Loucy (cell line): ENCODE data around the gene ACSF2.

Experiments
- CTCF ChIP-seq: fragments of 200-600 bp; sonication (generic); conservative IDR thresholded peaks from 2 replicates; pipeline ENCODE4 v1.5.1; 2014; ENCODE audit warnings: mild to moderate bottlenecking, antibody characterized with exemption, low read length
- EZH2phosphoT487 ChIP-seq: fragments of 200-600 bp; IDR thresholded peaks from 2 replicates; pipeline ENCODE4 v1.6.1; 2018; ENCODE audit warnings: antibody characterized with exemption, mild to moderate bottlenecking, moderate library complexity, borderline replicate concordance

DNA sequence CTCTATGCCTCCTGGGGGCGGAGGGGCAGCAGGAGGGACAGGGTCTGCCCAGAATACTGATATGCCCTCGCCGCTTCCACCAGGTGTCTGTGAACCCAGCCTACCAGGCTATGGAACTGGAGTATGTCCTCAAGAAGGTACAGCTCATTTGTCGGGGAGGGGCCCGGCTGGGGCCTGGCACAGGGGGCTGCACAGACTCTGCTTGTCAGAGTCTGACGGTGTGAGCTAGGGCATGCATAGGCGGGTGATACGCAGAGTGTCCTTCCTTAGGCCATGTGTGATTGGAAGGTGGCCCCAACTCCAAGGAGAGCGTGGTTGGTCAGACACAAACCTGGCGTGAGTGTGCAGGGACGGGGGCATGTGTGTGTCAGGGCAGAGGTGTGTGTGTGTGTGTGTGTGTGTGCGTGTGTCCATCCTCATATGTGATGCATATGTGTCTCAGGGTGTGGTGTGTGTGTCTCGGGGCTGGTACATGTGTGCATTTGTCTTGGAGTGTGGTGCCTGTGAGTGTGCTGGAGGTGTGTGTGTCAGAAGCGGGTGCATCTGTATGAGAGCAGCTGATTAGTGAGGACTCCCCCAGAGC is 35.6 kb downstream of the ACSF2 start:
- TF ChIP-seq CTCF (no peak), EZH2phosphoT487 (no peak)
